Measurements from ENCODE around the gene CENPN.

DNA sequence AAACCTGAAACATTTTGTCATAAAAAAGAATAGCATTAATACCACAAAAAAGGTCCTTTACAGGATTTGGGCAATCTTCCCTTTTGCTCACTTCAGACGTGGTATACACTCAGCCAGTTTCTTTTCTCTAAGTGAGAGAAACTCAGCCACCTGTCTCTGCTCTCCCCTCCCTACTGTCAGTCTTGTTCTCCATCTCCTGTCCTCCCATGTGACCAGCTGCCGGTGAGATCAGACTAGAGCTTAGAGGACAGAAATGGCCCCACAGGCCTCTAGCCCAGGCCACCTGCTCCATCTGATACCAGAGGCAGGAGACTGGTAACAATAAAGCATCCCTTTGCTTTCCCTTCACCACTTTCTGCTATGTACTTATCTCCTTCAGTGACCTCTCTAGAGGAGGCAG lies 35.2 kb upstream of the CENPN start:
- TF ChIP-seq ARNTL (CRISPR knock-in tag; IDR thresholded peaks at IDR 0.05; ENCODE audit: borderline replicate concordance, low read depth) (no peak), BACH2 (CRISPR knock-in tag; IDR thresholded peaks at IDR 0.05; ENCODE audit: borderline replicate concordance) (no peak), SNAI2 (CRISPR knock-in tag; IDR thresholded peaks at IDR 0.05) (no peak), GLIS3 (CRISPR knock-in tag; IDR thresholded peaks at IDR 0.05) (no peak), ZFP30 (CRISPR knock-in tag; IDR thresholded peaks at IDR 0.05) (no peak), RARB (CRISPR knock-in tag; IDR thresholded peaks at IDR 0.05) (no peak), ZC3H10 (CRISPR knock-in tag; IDR thresholded peaks at IDR 0.05) (no peak), TOX (CRISPR knock-in tag; IDR thresholded peaks at IDR 0.05; ENCODE audit: borderline replicate concordance) (no peak), ZNF70 (CRISPR knock-in tag; IDR thresholded peaks at IDR 0.05) (no peak), ZFP3 (CRISPR knock-in tag; IDR thresholded peaks at IDR 0.05) (no peak), OSR1 (CRISPR knock-in tag; IDR thresholded peaks at IDR 0.05) (no peak)
- TF ChIP-seq, protein P1, sequence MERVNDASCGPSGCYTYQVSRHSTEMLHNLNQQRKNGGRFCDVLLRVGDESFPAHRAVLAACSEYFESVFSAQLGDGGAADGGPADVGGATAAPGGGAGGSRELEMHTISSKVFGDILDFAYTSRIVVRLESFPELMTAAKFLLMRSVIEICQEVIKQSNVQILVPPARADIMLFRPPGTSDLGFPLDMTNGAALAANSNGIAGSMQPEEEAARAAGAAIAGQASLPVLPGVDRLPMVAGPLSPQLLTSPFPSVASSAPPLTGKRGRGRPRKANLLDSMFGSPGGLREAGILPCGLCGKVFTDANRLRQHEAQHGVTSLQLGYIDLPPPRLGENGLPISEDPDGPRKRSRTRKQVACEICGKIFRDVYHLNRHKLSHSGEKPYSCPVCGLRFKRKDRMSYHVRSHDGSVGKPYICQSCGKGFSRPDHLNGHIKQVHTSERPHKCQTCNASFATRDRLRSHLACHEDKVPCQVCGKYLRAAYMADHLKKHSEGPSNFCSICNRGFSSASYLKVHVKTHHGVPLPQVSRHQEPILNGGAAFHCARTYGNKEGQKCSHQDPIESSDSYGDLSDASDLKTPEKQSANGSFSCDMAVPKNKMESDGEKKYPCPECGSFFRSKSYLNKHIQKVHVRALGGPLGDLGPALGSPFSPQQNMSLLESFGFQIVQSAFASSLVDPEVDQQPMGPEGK (CRISPR knock-in tag; IDR thresholded peaks at IDR 0.05; ENCODE audit: borderline replicate concordance) = no peak
- TF ChIP-seq, protein P2, sequence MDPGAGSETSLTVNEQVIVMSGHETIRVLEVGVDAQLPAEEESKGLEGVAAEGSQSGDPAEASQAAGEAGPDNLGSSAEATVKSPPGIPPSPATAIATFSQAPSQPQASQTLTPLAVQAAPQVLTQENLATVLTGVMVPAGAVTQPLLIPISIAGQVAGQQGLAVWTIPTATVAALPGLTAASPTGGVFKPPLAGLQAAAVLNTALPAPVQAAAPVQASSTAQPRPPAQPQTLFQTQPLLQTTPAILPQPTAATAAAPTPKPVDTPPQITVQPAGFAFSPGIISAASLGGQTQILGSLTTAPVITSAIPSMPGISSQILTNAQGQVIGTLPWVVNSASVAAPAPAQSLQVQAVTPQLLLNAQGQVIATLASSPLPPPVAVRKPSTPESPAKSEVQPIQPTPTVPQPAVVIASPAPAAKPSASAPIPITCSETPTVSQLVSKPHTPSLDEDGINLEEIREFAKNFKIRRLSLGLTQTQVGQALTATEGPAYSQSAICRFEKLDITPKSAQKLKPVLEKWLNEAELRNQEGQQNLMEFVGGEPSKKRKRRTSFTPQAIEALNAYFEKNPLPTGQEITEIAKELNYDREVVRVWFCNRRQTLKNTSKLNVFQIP (CRISPR knock-in tag; IDR thresholded peaks at IDR 0.05; ENCODE audit: borderline replicate concordance, low read depth) = no peak
- TF ChIP-seq, protein P3, sequence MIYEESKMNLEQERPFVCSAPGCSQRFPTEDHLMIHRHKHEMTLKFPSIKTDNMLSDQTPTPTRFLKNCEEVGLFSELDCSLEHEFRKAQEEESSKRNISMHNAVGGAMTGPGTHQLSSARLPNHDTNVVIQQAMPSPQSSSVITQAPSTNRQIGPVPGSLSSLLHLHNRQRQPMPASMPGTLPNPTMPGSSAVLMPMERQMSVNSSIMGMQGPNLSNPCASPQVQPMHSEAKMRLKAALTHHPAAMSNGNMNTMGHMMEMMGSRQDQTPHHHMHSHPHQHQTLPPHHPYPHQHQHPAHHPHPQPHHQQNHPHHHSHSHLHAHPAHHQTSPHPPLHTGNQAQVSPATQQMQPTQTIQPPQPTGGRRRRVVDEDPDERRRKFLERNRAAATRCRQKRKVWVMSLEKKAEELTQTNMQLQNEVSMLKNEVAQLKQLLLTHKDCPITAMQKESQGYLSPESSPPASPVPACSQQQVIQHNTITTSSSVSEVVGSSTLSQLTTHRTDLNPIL (CRISPR knock-in tag; IDR thresholded peaks at IDR 0.05; ENCODE audit: low read depth) = no peak
